ENCODE results near the gene PPM1M. TPM values are rescaled to one million over a fixed set of nuclear protein-coding genes. Genes with fewer than 3 reads are reported as not detected.

PPM1M gene
- total RNA-seq, 1 experiment from 2014 or later: 6.7 TPM

DNA sequence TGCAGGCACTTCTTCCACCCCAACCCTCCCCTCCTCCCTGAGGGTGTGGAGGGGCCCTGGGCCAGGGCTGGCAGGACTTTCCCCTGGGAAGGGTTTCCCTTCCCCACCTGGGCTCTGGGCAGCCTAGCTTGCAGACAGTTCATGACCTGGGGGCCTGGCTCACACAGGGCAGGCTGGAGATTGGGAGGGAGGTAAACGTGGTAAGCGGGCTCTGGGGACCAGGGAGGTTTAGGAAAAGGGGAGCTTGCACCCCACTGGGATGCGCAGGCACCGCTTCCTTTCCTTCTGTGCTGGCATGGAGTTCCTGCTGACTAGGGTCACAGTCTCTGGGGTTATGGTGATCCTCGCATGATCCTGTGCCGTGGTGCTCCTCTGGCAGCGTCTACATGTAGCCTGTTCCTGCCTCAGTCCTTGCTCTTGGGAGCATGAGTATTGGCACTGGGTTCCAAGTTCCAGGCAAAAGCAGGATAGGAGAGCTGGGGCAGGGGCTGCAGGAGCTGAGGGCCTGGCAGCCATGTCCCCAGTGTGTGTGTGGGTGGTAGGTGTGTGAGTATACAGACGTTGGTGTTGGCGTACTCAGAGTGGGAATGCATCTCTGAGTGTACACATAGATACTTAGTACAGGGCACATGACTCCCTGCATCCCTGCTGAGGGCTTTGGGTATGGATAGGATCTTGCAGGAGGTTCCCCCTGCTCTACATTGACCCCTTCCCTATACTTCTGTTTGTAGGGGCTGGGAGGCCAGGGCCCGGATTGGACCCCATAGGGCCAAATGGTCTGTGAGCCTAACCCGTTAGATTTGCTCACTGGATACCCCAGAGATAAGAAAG lies 49.0 kb downstream of the PPM1M start:
- peaks cover 31% of the 10 kb centered on the region for H3K4me1 ChIP-seq
- TF ChIP-seq, protein P1, sequence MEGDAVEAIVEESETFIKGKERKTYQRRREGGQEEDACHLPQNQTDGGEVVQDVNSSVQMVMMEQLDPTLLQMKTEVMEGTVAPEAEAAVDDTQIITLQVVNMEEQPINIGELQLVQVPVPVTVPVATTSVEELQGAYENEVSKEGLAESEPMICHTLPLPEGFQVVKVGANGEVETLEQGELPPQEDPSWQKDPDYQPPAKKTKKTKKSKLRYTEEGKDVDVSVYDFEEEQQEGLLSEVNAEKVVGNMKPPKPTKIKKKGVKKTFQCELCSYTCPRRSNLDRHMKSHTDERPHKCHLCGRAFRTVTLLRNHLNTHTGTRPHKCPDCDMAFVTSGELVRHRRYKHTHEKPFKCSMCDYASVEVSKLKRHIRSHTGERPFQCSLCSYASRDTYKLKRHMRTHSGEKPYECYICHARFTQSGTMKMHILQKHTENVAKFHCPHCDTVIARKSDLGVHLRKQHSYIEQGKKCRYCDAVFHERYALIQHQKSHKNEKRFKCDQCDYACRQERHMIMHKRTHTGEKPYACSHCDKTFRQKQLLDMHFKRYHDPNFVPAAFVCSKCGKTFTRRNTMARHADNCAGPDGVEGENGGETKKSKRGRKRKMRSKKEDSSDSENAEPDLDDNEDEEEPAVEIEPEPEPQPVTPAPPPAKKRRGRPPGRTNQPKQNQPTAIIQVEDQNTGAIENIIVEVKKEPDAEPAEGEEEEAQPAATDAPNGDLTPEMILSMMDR (IDR thresholded peaks at IDR 0.05; ENCODE audit: insufficient read depth in 1 of 2, low read depth in 1 of 2, low read length in 1 of 2, severe bottlenecking in 1 of 2, unreplicated experiment in 1 of 2): no peak
- H3K4me3 ChIP-seq (ENCODE audit: low read depth, low read length): no peak overlapping the region
- no peak overlapping the region for H3K27ac Mint-ChIP-seq (ENCODE audit: unreplicated experiment)
- DNase-seq: no peak
- no peaks in the 10 kb centered on the region for H3K27me3 ChIP-seq (replicated peaks; ENCODE audit: control insufficient read depth, insufficient read depth, low read length)
- intact Hi-C loops (cut with micrococcal nuclease; ENCODE audit: unreplicated experiment): no loop called here
- CTCF ChIA-PET: interaction anchor here (2.0 kb wide), 1 partner anchor 45 kb away, joined by 7 read pairs; no protein-coding TSS in a partner anchor
- BruUV-seq (replicated peaks): no TSS peak
- POLR2A ChIA-PET: no interaction called here
- H3K4me1 Mint-ChIP-seq (ENCODE audit: low read depth, unreplicated experiment): peaks cover 29% of the 10 kb centered on the region
- no peak overlapping the region for H3K4me3 Mint-ChIP-seq (ENCODE audit: unreplicated experiment)
- no peaks in the 10 kb centered on the region for H3K27me3 Mint-ChIP-seq (ENCODE audit: insufficient read depth, unreplicated experiment)
- H3K9me3 Mint-ChIP-seq (ENCODE audit: unreplicated experiment): no peaks in the 10 kb centered on the region
- peaks cover 66% of the 10 kb centered on the region for H3K36me3 Mint-ChIP-seq (ENCODE audit: insufficient read depth, unreplicated experiment)
- H3K9me3 ChIP-seq: no peaks in the 10 kb centered on the region
- H3K36me3 ChIP-seq (ENCODE audit: control insufficient read depth, insufficient read depth, low read length): peaks cover 12% of the 10 kb centered on the region

- Histone ChIP-seq H3K27me3 (replicated peaks; ENCODE audit: control insufficient read depth, insufficient read depth, low read length) (no peaks in the 10 kb centered on the region), H3K9me3 (no peaks in the 10 kb centered on the region), H3K36me3 (ENCODE audit: control insufficient read depth, insufficient read depth, low read length) (peaks cover 12% of the 10 kb centered on the region), H3K4me3 (ENCODE audit: low read depth, low read length) (no peak overlapping the region), H3K4me1 (peaks cover 43% of the 10 kb centered on the region)
- ChIA-PET CTCF (interaction anchor here (0.6 to 2.0 kb wide), 2 partner anchors 44 to 295 kb away, joined by 3 to 7 read pairs; no protein-coding TSS in a partner anchor), POLR2A (no interaction called here)
- intact Hi-C loops (cut with micrococcal nuclease; ENCODE audit: unreplicated experiment): no loop called here
- Mint-ChIP-seq H3K27ac (ENCODE audit: unreplicated experiment) (no peak overlapping the region), H3K27me3 (ENCODE audit: insufficient read depth, unreplicated experiment) (no peaks in the 10 kb centered on the region), H3K9me3 (ENCODE audit: unreplicated experiment) (no peaks in the 10 kb centered on the region), H3K4me3 (ENCODE audit: unreplicated experiment) (no peak overlapping the region), H3K4me1 (ENCODE audit: low read depth, unreplicated experiment) (peaks cover 36% of the 10 kb centered on the region), H3K36me3 (ENCODE audit: insufficient read depth, unreplicated experiment) (peaks cover 68% of the 10 kb centered on the region)
- no peak for DNase-seq
- BruUV-seq (replicated peaks): no TSS peak
- TF ChIP-seq, protein P1 (IDR thresholded peaks at IDR 0.05; ENCODE audit: insufficient read depth in 1 of 2, low read depth in 1 of 2, low read length in 1 of 2, severe bottlenecking in 1 of 2, unreplicated experiment in 1 of 2): no peak
Observed at GRCh38 chr3:52295671-52296208, 50.2 kb downstream of the PPM1M start.

DNA sequence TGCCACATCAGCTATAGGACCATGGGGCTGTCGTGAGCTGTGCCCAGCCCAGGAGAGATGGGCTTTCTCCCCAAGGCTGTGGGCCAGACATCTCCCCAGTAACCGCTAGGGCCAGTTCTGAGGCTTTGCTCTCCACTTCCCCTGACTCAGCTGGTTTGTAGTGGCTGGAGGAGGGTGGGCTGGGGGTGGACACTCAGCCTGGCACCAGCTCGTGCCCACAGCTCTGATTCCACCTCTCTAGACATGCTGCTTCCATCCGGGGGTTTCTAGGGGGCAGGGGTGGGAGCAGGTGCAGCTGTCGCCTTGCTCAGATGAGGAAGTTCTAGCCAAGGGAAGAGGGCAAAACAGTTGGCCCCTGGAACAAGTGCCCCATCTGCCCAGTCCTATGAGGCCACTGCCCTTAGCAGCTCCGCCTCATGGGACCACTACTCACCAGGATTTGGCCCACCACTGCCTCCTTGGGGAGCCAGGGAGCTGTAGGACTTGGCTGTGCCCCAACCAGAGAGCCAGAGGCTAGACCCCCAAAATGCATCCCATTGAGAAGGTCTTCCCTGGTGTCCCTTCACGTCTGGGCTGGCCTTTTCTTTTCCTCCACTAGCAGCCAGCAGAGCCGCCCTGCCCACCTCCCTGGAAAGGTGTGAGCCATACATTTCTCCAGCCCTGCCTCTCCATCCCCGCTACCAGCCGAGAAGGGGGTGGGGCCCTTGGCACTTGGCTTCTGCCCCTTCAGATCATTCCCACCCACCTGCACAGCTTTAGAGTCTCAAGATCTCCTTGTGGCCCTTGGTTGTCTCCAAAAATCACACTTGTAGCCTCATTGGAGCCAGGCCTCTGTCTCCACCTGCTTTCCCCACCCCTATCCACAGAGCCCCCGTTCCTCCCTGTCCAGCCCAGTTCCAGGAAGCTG lies 51.9 kb downstream of the PPM1M start:
- no TSS peak for BruUV-seq (replicated peaks)
- Histone ChIP-seq H3K9me3 (no peaks in the 10 kb centered on the region), H3K4me1 (peaks cover 43% of the 10 kb centered on the region), H3K4me3 (ENCODE audit: low read depth, low read length) (no peak overlapping the region), H3K27me3 (replicated peaks; ENCODE audit: control insufficient read depth, insufficient read depth, low read length) (no peaks in the 10 kb centered on the region), H3K36me3 (ENCODE audit: control insufficient read depth, insufficient read depth, low read length) (peaks cover 9% of the 10 kb centered on the region)
- peak overlapping the region; percentile 78 for H3K27ac Mint-ChIP-seq (ENCODE audit: unreplicated experiment)
- H3K4me1 Mint-ChIP-seq (ENCODE audit: low read depth, unreplicated experiment): peaks cover 33% of the 10 kb centered on the region
- ChIA-PET POLR2A (interaction anchor here (0.8 to 1.1 kb wide), 2 partner anchors 8 to 10 kb away, joined by 3 to 4 read pairs; partner anchors contain the start of gene GLYCTK), CTCF (interaction anchor here (1.1 to 1.4 kb wide), 2 partner anchors 41 to 88 kb away, joined by 4 to 5 read pairs; no protein-coding TSS in a partner anchor)
- no peaks in the 10 kb centered on the region for H3K27me3 Mint-ChIP-seq (ENCODE audit: insufficient read depth, unreplicated experiment)
- TF ChIP-seq, protein P1 (IDR thresholded peaks at IDR 0.05; ENCODE audit: insufficient read depth in 1 of 2, low read depth in 1 of 2, low read length in 1 of 2, severe bottlenecking in 1 of 2, unreplicated experiment in 1 of 2): no peak
- intact Hi-C loops (cut with micrococcal nuclease; ENCODE audit: unreplicated experiment): no loop called here
- no peak for DNase-seq
- no peak overlapping the region for H3K4me3 Mint-ChIP-seq (ENCODE audit: unreplicated experiment)
- H3K9me3 Mint-ChIP-seq (ENCODE audit: unreplicated experiment): no peaks in the 10 kb centered on the region
- peaks cover 62% of the 10 kb centered on the region for H3K36me3 Mint-ChIP-seq (ENCODE audit: insufficient read depth, unreplicated experiment)
